GM23338 (cell line): ENCODE results near the gene VIL1. TPM values are rescaled to one million over a fixed set of nuclear protein-coding genes. Genes with fewer than 3 reads are reported as not detected.

Experiments used
- ATAC-seq: fragments of 200-7000 bp; cut with Tn5 transposase; 3 replicates; pipeline ENCODE4 v1.9.1; 2020
- DNase-seq: peaks from one replicate; pipeline ENCODE4 v3.0.0-alpha.2; 2015; ENCODE audit warnings: low spot score
- H2AFZ ChIP-seq: fragments of 200-600 bp; sonication (generic); 2 replicates; pipeline ENCODE4 v1.8.0; 2016; ENCODE audit warnings: antibody characterized with exemption, mild to moderate bottlenecking, moderate library complexity
- H3F3A ChIP-seq: fragments of 200-600 bp; sonication (generic); replicated peaks from 2 replicates; pipeline ENCODE4 v1.8.0; 2017; ENCODE audit warnings: antibody characterized with exemption, mixed run types, low read depth
- H3K27ac ChIP-seq: fragments of 200-600 bp; sonication (generic); 2 replicates; pipeline ENCODE4 v1.6.1; 2016; ENCODE audit warnings: low read depth
- H3K27me3 ChIP-seq: fragments of 200-600 bp; sonication (generic); 2 replicates; pipeline ENCODE4 v1.8.0; 2016; ENCODE audit warnings: mild to moderate bottlenecking, mixed run types, moderate library complexity; ENCODE audit not compliant: insufficient read depth
- H3K36me3 ChIP-seq: fragments of 200-600 bp; sonication (generic); 2 replicates; pipeline ENCODE4 v1.8.0; 2016; ENCODE audit warnings: mild to moderate bottlenecking; ENCODE audit not compliant: insufficient read depth
- H3K4me1 ChIP-seq: fragments of 200-600 bp; sonication (generic); 2 replicates; pipeline ENCODE4 v1.8.0; 2016; ENCODE audit warnings: mild to moderate bottlenecking, moderate library complexity; ENCODE audit not compliant: insufficient read depth
- H3K4me2 ChIP-seq: fragments of 200-600 bp; sonication (generic); 2 replicates; pipeline ENCODE4 v1.7.1; 2017; ENCODE audit warnings: mixed run types
- H3K4me3 ChIP-seq: fragments of 200-600 bp; sonication (generic); 2 replicates; pipeline ENCODE4 v1.6.1; 2016; ENCODE audit warnings: mixed run types
- H3K79me2 ChIP-seq: fragments of 200-600 bp; sonication (generic); replicated peaks from 2 replicates; pipeline ENCODE4 v1.8.0; 2017; ENCODE audit warnings: mild to moderate bottlenecking; ENCODE audit not compliant: insufficient read depth
- H3K9me2 ChIP-seq: fragments of 200-600 bp; sonication (generic); 2 replicates; pipeline ENCODE4 v1.8.0; 2017; ENCODE audit not compliant: insufficient read depth
- H4K20me1 ChIP-seq: fragments of 200-600 bp; sonication (generic); replicated peaks from 2 replicates; pipeline ENCODE4 v1.8.0; 2017; ENCODE audit warnings: mild to moderate bottlenecking; ENCODE audit not compliant: insufficient read depth
- H3K27ac Mint-ChIP-seq: 2 replicates; pipeline ENCODE4 v1.8.0; 2020; ENCODE audit warnings: inconsistent platforms, mild to moderate bottlenecking, moderate library complexity, mixed read lengths
- H3K27me3 Mint-ChIP-seq: 3 replicates; pipeline ENCODE4 v1.8.0; 2022; ENCODE audit warnings: low read depth, mild to moderate bottlenecking, moderate library complexity, mixed read lengths, inconsistent platforms; ENCODE audit not compliant: insufficient read depth, poor library complexity
- H3K36me3 Mint-ChIP-seq: 3 replicates; pipeline ENCODE4 v1.8.0; 2021; ENCODE audit warnings: low read depth, mild to moderate bottlenecking, inconsistent platforms, moderate library complexity, mixed read lengths
- H3K4me1 Mint-ChIP-seq: 3 replicates; pipeline ENCODE4 v1.8.0; 2020; ENCODE audit warnings: mild to moderate bottlenecking, inconsistent platforms, mixed read lengths
- H3K4me3 Mint-ChIP-seq: 3 replicates; pipeline ENCODE4 v1.8.0; 2021; ENCODE audit warnings: moderate library complexity, mild to moderate bottlenecking, inconsistent platforms, mixed read lengths
- H3K9me3 Mint-ChIP-seq: 3 replicates; pipeline ENCODE4 v1.8.0; 2020; ENCODE audit warnings: moderate library complexity, mild to moderate bottlenecking, inconsistent platforms, mixed read lengths
- CREB1 ChIP-seq: fragments of 250-450 bp; sonication (Bioruptor Pico); IDR thresholded peaks from 2 replicates; pipeline ENCODE4 v1.5.0; 2020; ENCODE audit warnings: low read depth, mild to moderate bottlenecking, moderate library complexity
- NANOG ChIP-seq: IDR thresholded peaks from 2 replicates; pipeline ENCODE4 v1.6.1; 2016; ENCODE audit warnings: antibody characterized with exemption, borderline replicate concordance
- POLR2AphosphoS5 ChIP-seq: IDR thresholded peaks from 2 replicates; pipeline ENCODE4 v1.6.1; 2016; ENCODE audit warnings: antibody characterized with exemption, low read depth
- ZNF114 ChIP-seq: fragments of 250-450 bp; sonication (Bioruptor Pico); IDR thresholded peaks from 2 replicates; pipeline ENCODE4 v1.5.0; 2020; ENCODE audit warnings: mild to moderate bottlenecking, moderate library complexity
- polyA plus RNA-seq: library from polyadenylated mRNA; unstranded; fragments of >200 nt; fragmentation: Nextera tagmentation; extraction: Ambion mirVana; gene quantifications from 2 replicates; pipeline ENCODE4 v1.2.1, GENCODE V29; 2016
- total RNA-seq: library from RNA; depleted of rRNA; stranded (reverse); fragments of >200 nt; shearing (Covaris generic); gene quantifications from 2 replicates; pipeline ENCODE4 v1.2.3, GENCODE V29; 2014
- TF ChIP-seq, protein P1 (sequence below), 2 experiments: fragments of 200-600 bp in 1 of 2; sonication (generic) in 1 of 2; conservative IDR thresholded peaks; 2 replicates each; pipeline versions ENCODE4 v1.5.1 to v1.6.1; 2016 to 2017; ENCODE audit warnings: antibody characterized with exemption in 2 of 2, low read depth in 2 of 2, mild to moderate bottlenecking in 2 of 2, moderate library complexity in 1 of 2
- TF ChIP-seq, protein P2 (sequence below): fragments of 250-450 bp; sonication (Bioruptor Pico); IDR thresholded peaks from 2 replicates; pipeline ENCODE4 v1.5.0; 2020; ENCODE audit warnings: mild to moderate bottlenecking, moderate library complexity
- TF ChIP-seq, protein P3 (sequence below): IDR thresholded peaks from 2 replicates; pipeline ENCODE4 v1.6.1; 2016; ENCODE audit warnings: antibody characterized with exemption

Gene VIL1
- total and polyA plus RNA-seq, 2 experiments from 2014 or later, result 3.5 to 5.9 TPM

DNA sequence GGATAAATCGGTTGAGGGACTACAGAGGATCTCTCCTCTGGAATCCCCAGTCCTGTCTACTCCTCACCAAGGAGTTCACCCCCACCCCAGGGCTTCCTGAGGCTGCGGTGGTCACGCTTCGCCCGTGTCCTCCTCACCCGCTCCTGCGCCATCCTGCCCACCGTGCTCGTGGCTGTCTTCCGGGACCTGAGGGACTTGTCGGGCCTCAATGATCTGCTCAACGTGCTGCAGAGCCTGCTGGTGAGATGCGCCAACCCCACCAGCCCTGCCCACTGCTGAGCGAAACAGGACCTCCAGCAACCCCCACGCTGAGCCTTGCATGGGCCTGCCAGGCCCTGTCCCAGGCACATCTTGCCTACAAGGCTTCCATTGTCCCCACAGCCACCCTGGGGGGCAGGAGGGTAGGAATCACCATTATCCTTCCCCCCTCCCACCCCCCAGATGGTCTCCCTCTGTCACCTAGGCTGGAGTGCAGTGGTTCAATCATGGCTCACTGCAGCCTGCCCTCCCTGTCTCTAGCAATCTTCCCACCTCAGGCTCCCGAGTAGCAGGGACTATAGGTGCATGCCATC lies 25.9 kb upstream of the VIL1 start:
- Histone ChIP-seq H3F3A (0 out of 2 replicates have a peak, but pooled peaks cover 6% of the 10 kb centered on the region), H4K20me1 (no peaks in the 10 kb centered on the region), H3K4me2 (no peak overlapping the region), H3K27me3 (peaks cover 22% of the 10 kb centered on the region), H3K4me1 (peaks cover 17% of the 10 kb centered on the region; the same call in 1 of the 2 replicates), H3K9me2 (no peaks in the 10 kb centered on the region), H3K79me2 (no peaks in the 10 kb centered on the region), H2AFZ (no peak overlapping the region), H3K4me3 (no peak overlapping the region), H3K27ac (no peak overlapping the region), H3K36me3 (no peaks in the 10 kb centered on the region)
- H3K27ac Mint-ChIP-seq, result no peak overlapping the region
- DNase-seq (no peak), ATAC-seq (no peak)
- peaks cover 46% of the 10 kb centered on the region for H3K27me3 Mint-ChIP-seq
- no peaks in the 10 kb centered on the region for H3K36me3 Mint-ChIP-seq
- TF ChIP-seq NANOG, result no peak
- no peak for TF ChIP-seq POLR2AphosphoS5
- TF ChIP-seq ZNF114 (CRISPR knock-in tag), result no peak
- TF ChIP-seq CREB1 (CRISPR knock-in tag), result no peak
- no peak overlapping the region for H3K4me3 Mint-ChIP-seq
- no peaks in the 10 kb centered on the region for H3K9me3 Mint-ChIP-seq
- H3K4me1 Mint-ChIP-seq, result peaks cover 27% of the 10 kb centered on the region; the same call in 2 of the 3 replicates

DNA sequence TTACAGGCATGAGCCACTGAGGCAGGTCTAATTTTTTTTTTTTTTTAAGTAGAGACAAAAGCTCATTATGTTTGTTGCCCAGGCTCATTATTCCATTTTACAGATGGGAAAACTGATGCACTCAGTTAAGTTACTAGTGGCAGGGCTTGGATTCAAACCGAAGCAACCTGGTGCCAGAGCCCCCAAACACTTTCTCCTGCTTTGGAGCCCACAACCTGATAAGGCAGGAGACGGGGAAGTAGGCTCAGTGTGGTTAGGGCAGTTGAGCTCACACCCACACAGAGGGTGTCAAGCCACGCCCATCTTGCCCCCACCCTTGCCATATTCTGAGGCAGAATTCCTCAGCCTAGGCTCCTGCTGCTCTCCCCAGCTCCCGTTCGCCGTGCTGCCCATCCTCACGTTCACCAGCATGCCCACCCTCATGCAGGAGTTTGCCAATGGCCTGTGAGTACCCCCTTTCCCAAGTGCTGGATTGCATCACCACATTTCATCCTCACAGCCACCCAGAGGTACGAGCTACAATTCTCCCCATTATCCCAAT lies 25.1 kb upstream of the VIL1 start:
- Histone ChIP-seq H3K27me3 (peaks cover 31% of the 10 kb centered on the region), H3K4me3 (no peak overlapping the region), H3K36me3 (no peaks in the 10 kb centered on the region), H3K79me2 (no peaks in the 10 kb centered on the region), H3K4me2 (no peak overlapping the region), H3K27ac (no peak overlapping the region), H3K4me1 (peaks cover 19% of the 10 kb centered on the region; the same call in 1 of the 2 replicates), H4K20me1 (no peaks in the 10 kb centered on the region), H3F3A (0 out of 2 replicates have a peak, but pooled peaks cover 3% of the 10 kb centered on the region), H3K9me2 (no peaks in the 10 kb centered on the region), H2AFZ (peak overlapping the region; percentile 59)
- Mint-ChIP-seq H3K9me3 (no peaks in the 10 kb centered on the region), H3K27me3 (peaks cover 48% of the 10 kb centered on the region), H3K27ac (no peak overlapping the region), H3K4me3 (no peak overlapping the region), H3K4me1 (peaks cover 27% of the 10 kb centered on the region; the same call in 2 of the 3 replicates), H3K36me3 (no peaks in the 10 kb centered on the region)
- ATAC-seq (peak; percentile 1; the same call in 1 of the 3 replicates), DNase-seq (no peak)
- no peak for TF ChIP-seq NANOG
- TF ChIP-seq, protein P1, sequence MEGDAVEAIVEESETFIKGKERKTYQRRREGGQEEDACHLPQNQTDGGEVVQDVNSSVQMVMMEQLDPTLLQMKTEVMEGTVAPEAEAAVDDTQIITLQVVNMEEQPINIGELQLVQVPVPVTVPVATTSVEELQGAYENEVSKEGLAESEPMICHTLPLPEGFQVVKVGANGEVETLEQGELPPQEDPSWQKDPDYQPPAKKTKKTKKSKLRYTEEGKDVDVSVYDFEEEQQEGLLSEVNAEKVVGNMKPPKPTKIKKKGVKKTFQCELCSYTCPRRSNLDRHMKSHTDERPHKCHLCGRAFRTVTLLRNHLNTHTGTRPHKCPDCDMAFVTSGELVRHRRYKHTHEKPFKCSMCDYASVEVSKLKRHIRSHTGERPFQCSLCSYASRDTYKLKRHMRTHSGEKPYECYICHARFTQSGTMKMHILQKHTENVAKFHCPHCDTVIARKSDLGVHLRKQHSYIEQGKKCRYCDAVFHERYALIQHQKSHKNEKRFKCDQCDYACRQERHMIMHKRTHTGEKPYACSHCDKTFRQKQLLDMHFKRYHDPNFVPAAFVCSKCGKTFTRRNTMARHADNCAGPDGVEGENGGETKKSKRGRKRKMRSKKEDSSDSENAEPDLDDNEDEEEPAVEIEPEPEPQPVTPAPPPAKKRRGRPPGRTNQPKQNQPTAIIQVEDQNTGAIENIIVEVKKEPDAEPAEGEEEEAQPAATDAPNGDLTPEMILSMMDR (conservative IDR thresholded peaks at IDR 0.05; ENCODE audit: low read depth in 2 of 2), result no peak
- TF ChIP-seq, protein P2, sequence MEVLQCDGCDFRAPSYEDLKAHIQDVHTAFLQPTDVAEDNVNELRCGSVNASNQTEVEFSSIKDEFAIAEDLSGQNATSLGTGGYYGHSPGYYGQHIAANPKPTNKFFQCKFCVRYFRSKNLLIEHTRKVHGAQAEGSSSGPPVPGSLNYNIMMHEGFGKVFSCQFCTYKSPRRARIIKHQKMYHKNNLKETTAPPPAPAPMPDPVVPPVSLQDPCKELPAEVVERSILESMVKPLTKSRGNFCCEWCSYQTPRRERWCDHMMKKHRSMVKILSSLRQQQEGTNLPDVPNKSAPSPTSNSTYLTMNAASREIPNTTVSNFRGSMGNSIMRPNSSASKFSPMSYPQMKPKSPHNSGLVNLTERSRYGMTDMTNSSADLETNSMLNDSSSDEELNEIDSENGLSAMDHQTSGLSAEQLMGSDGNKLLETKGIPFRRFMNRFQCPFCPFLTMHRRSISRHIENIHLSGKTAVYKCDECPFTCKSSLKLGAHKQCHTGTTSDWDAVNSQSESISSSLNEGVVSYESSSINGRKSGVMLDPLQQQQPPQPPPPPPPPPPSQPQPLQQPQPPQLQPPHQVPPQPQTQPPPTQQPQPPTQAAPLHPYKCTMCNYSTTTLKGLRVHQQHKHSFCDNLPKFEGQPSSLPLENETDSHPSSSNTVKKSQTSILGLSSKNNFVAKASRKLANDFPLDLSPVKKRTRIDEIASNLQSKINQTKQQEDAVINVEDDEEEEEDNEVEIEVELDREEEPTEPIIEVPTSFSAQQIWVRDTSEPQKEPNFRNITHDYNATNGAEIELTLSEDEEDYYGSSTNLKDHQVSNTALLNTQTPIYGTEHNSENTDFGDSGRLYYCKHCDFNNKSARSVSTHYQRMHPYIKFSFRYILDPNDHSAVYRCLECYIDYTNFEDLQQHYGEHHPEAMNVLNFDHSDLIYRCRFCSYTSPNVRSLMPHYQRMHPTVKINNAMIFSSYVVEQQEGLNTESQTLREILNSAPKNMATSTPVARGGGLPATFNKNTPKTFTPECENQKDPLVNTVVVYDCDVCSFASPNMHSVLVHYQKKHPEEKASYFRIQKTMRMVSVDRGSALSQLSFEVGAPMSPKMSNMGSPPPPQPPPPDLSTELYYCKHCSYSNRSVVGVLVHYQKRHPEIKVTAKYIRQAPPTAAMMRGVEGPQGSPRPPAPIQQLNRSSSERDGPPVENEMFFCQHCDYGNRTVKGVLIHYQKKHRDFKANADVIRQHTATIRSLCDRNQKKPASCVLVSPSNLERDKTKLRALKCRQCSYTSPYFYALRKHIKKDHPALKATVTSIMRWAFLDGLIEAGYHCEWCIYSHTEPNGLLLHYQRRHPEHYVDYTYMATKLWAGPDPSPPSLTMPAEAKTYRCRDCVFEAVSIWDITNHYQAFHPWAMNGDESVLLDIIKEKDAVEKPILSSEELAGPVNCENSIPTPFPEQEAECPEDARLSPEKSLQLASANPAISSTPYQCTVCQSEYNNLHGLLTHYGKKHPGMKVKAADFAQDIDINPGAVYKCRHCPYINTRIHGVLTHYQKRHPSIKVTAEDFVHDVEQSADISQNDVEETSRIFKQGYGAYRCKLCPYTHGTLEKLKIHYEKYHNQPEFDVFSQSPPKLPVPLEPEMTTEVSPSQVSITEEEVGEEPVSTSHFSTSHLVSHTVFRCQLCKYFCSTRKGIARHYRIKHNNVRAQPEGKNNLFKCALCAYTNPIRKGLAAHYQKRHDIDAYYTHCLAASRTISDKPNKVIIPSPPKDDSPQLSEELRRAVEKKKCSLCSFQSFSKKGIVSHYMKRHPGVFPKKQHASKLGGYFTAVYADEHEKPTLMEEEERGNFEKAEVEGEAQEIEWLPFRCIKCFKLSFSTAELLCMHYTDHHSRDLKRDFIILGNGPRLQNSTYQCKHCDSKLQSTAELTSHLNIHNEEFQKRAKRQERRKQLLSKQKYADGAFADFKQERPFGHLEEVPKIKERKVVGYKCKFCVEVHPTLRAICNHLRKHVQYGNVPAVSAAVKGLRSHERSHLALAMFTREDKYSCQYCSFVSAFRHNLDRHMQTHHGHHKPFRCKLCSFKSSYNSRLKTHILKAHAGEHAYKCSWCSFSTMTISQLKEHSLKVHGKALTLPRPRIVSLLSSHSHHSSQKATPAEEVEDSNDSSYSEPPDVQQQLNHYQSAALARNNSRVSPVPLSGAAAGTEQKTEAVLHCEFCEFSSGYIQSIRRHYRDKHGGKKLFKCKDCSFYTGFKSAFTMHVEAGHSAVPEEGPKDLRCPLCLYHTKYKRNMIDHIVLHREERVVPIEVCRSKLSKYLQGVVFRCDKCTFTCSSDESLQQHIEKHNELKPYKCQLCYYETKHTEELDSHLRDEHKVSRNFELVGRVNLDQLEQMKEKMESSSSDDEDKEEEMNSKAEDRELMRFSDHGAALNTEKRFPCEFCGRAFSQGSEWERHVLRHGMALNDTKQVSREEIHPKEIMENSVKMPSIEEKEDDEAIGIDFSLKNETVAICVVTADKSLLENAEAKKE (CRISPR knock-in tag), result no peak
- TF ChIP-seq, protein P3, sequence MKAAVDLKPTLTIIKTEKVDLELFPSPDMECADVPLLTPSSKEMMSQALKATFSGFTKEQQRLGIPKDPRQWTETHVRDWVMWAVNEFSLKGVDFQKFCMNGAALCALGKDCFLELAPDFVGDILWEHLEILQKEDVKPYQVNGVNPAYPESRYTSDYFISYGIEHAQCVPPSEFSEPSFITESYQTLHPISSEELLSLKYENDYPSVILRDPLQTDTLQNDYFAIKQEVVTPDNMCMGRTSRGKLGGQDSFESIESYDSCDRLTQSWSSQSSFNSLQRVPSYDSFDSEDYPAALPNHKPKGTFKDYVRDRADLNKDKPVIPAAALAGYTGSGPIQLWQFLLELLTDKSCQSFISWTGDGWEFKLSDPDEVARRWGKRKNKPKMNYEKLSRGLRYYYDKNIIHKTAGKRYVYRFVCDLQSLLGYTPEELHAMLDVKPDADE, result no peak
